Osteocyte (in vitro differentiated cells): ENCODE results near the gene ANK3. TPM values are rescaled to one million over a fixed set of nuclear protein-coding genes. Genes with fewer than 3 reads are reported as not detected.

ENCODE experiments used
- DNase-seq: peaks from one replicate; pipeline ENCODE4 v3.0.0; 2021; ENCODE audit warnings: mixed read lengths; ENCODE audit not compliant: unreplicated experiment; ENCODE audit errors: extremely low spot score
- H3K27ac Mint-ChIP-seq: one replicate; pipeline ENCODE4 v1.8.0; 2021; ENCODE audit warnings: mild to moderate bottlenecking, mixed read lengths; ENCODE audit not compliant: unreplicated experiment
- H3K27me3 Mint-ChIP-seq: one replicate; pipeline ENCODE4 v1.8.0; 2021; ENCODE audit warnings: mixed read lengths; ENCODE audit not compliant: unreplicated experiment
- H3K36me3 Mint-ChIP-seq: one replicate; pipeline ENCODE4 v1.8.0; 2021; ENCODE audit warnings: mixed read lengths; ENCODE audit not compliant: unreplicated experiment
- H3K4me1 Mint-ChIP-seq: one replicate; pipeline ENCODE4 v1.8.0; 2021; ENCODE audit warnings: mixed read lengths; ENCODE audit not compliant: unreplicated experiment
- H3K4me3 Mint-ChIP-seq: one replicate; pipeline ENCODE4 v1.8.0; 2021; ENCODE audit warnings: mild to moderate bottlenecking, moderate library complexity, mixed read lengths; ENCODE audit not compliant: unreplicated experiment
- H3K9me3 Mint-ChIP-seq: one replicate; pipeline ENCODE4 v1.8.0; 2021; ENCODE audit warnings: mixed read lengths; ENCODE audit not compliant: unreplicated experiment
- CTCF ChIP-seq: fragments of 200-600 bp; sonication (generic); IDR thresholded peaks from 2 replicates; pipeline ENCODE4 v1.5.0; 2021; ENCODE audit warnings: antibody characterized with exemption, mild to moderate bottlenecking, moderate library complexity
- total RNA-seq: library from RNA; stranded (reverse); gene quantifications from 2 replicates; pipeline ENCODE4 v1.2.1, GENCODE V29; 2021

ANK3 gene
- total RNA-seq, 1 donor from 2014 or later = 22.0 TPM

- Mint-ChIP-seq H3K27ac (no peak overlapping the region), H3K36me3 (peaks cover under 1% of the 10 kb centered on the region), H3K9me3 (peaks cover 4% of the 10 kb centered on the region), H3K4me1 (peaks cover 8% of the 10 kb centered on the region), H3K27me3 (no peaks in the 10 kb centered on the region), H3K4me3 (no peak overlapping the region)
- no peak for DNase-seq
- no peak for TF ChIP-seq CTCF
Measured at GRCh38 chr10:60139798-60140566, 249.7 kb downstream of the ANK3 start.

GRCh38 chr10:60139290-60139689 lies 250.4 kb downstream of the ANK3 start:
- no peak for DNase-seq
- H3K27me3 Mint-ChIP-seq = no peaks in the 10 kb centered on the region
- H3K4me1 Mint-ChIP-seq = peaks cover 8% of the 10 kb centered on the region
- peaks cover 4% of the 10 kb centered on the region for H3K9me3 Mint-ChIP-seq
- no peak overlapping the region for H3K4me3 Mint-ChIP-seq
- TF ChIP-seq CTCF = no peak
- H3K36me3 Mint-ChIP-seq = peaks cover 2% of the 10 kb centered on the region
- no peak overlapping the region for H3K27ac Mint-ChIP-seq

- peaks cover 8% of the 10 kb centered on the region for H3K4me1 Mint-ChIP-seq
- H3K36me3 Mint-ChIP-seq = peaks cover 2% of the 10 kb centered on the region
- H3K4me3 Mint-ChIP-seq = no peak overlapping the region
- no peak overlapping the region for H3K27ac Mint-ChIP-seq
- H3K9me3 Mint-ChIP-seq = peaks cover 4% of the 10 kb centered on the region
- DNase-seq = no peak
- H3K27me3 Mint-ChIP-seq = no peaks in the 10 kb centered on the region
- no peak for TF ChIP-seq CTCF
Measured at GRCh38 chr10:60138842-60139241, 250.8 kb downstream of the ANK3 start.

- Mint-ChIP-seq H3K36me3 (peaks cover 2% of the 10 kb centered on the region), H3K4me1 (peaks cover 8% of the 10 kb centered on the region), H3K9me3 (peaks cover 4% of the 10 kb centered on the region), H3K27me3 (no peaks in the 10 kb centered on the region), H3K4me3 (no peak overlapping the region), H3K27ac (no peak overlapping the region)
- DNase-seq = no peak
- no peak for TF ChIP-seq CTCF
Measured at GRCh38 chr10:60138026-60138425, 251.6 kb downstream of the ANK3 start.

GRCh38 chr10:60137292-60137992 lies 252.2 kb downstream of the ANK3 start:
- Mint-ChIP-seq H3K27me3 (no peaks in the 10 kb centered on the region), H3K27ac (peak overlapping the region; percentile 2), H3K4me1 (peaks cover 8% of the 10 kb centered on the region), H3K9me3 (peaks cover 4% of the 10 kb centered on the region), H3K4me3 (no peak overlapping the region), H3K36me3 (peaks cover 2% of the 10 kb centered on the region)
- TF ChIP-seq CTCF = no peak
- DNase-seq = no peak
